PC-9 (cell line): ENCODE results near the gene ITGA2. TPM values are rescaled to one million over a fixed set of nuclear protein-coding genes. Genes with fewer than 3 reads are reported as not detected.
A peak's percentile ranks its signal among the peaks of the same experiment; 100 is the strongest.

ENCODE experiments used
- BruUV-seq: library from RNA; stranded (reverse); fragments of 400-500 nt; replicated peaks from 2 replicates; lab custom pipeline; 2021; lab: Mats Ljungman, UMichigan
- CTCF ChIA-PET: fragments of 300-600 bp; sonication (Branson Sonifier 250); formaldehyde crosslinking; loops from one replicate; lab custom pipeline; 2022; ENCODE audit warnings: antibody characterized with exemption; lab: Charles Lee
- POLR2A ChIA-PET: fragments of 300-600 bp; sonication (Branson Sonifier 250); formaldehyde crosslinking; loops from one replicate; lab custom pipeline; 2022; ENCODE audit warnings: antibody characterized with exemption; ENCODE audit not compliant: unreplicated experiment; lab: Charles Lee
- DNase-seq, 2 experiments: peaks; one replicate each; pipeline versions ENCODE4 v3.0.0 to v3.0.0-alpha.2; 2015 to 2022; ENCODE audit warnings: mixed read lengths in 1 of 2
- H2AFZ ChIP-seq: fragments of 200-600 bp; sonication (generic); 2 replicates; pipeline ENCODE4 v1.8.1; 2017; ENCODE audit warnings: antibody characterized with exemption
- H3F3A ChIP-seq: fragments of 200-600 bp; sonication (generic); 2 replicates; pipeline ENCODE4 v1.8.1; 2017; ENCODE audit warnings: antibody characterized with exemption, mild to moderate bottlenecking, low read depth; ENCODE audit not compliant: insufficient read depth
- H3K27ac ChIP-seq: fragments of 200-600 bp; sonication (generic); 2 replicates; pipeline ENCODE4 v1.6.1; 2016; ENCODE audit warnings: mixed run types
- H3K27me3 ChIP-seq: fragments of 200-600 bp; sonication (generic); 2 replicates; pipeline ENCODE4 v1.6.1; 2016; ENCODE audit warnings: low read depth, mixed run types; ENCODE audit not compliant: insufficient read depth
- H3K36me3 ChIP-seq: fragments of 200-600 bp; sonication (generic); 2 replicates; pipeline ENCODE4 v1.6.1; 2016; ENCODE audit warnings: low read depth, mixed run types
- H3K4me1 ChIP-seq: fragments of 200-600 bp; sonication (generic); replicated peaks from 2 replicates; pipeline ENCODE4 v1.6.1; 2016; ENCODE audit warnings: mixed run types; ENCODE audit not compliant: insufficient read depth
- H3K4me2 ChIP-seq: fragments of 200-600 bp; sonication (generic); 2 replicates; pipeline ENCODE4 v1.6.1; 2017; ENCODE audit warnings: mixed run types
- H3K4me3 ChIP-seq: fragments of 200-600 bp; sonication (generic); 2 replicates; pipeline ENCODE4 v1.6.1; 2016; ENCODE audit warnings: mixed run types
- H3K79me2 ChIP-seq: fragments of 200-600 bp; sonication (generic); 2 replicates; pipeline ENCODE4 v1.6.1; 2017; ENCODE audit warnings: low read depth, mixed run types
- H3K9me2 ChIP-seq: fragments of 200-600 bp; sonication (generic); 2 replicates; pipeline ENCODE4 v1.8.1; 2017; ENCODE audit warnings: mild to moderate bottlenecking; ENCODE audit not compliant: insufficient read depth
- H3K9me3 ChIP-seq: fragments of 200-600 bp; sonication (generic); 2 replicates; pipeline ENCODE4 v1.8.1; 2016; ENCODE audit warnings: low read depth; ENCODE audit not compliant: insufficient read depth
- H4K20me1 ChIP-seq: fragments of 200-600 bp; sonication (generic); 2 replicates; pipeline ENCODE4 v1.8.1; 2017; ENCODE audit not compliant: insufficient read depth
- CTCF ChIP-seq: fragments of 200-600 bp; sonication (generic); conservative IDR thresholded peaks from 2 replicates; pipeline ENCODE4 v1.6.1; 2017; ENCODE audit warnings: mixed run types, antibody characterized with exemption, mild to moderate bottlenecking, moderate library complexity
- EZH2 ChIP-seq: fragments of 200-600 bp; sonication (generic); IDR thresholded peaks from 2 replicates; pipeline ENCODE4 v1.8.0; 2017; ENCODE audit warnings: antibody characterized with exemption, low read depth
- intact Hi-C: fragments of 100-400 bp; cut with micrococcal nuclease; formaldehyde crosslinking; loops from one replicate; pipeline ENCODE4 v1.10.0; 2022; ENCODE audit not compliant: unreplicated experiment
- total RNA-seq: library from RNA; stranded (reverse); gene quantifications from 2 replicates; pipeline ENCODE4 v1.2.3, GENCODE V29; 2021

The ITGA2 gene
- total RNA-seq, 1 experiment from 2014 or later: 35.8 TPM

- intact Hi-C loops: no loop called here
- Histone ChIP-seq H3K4me3 (no peak overlapping the region; the same call in 1 of the 2 replicates), H3K36me3 (peaks cover 48% of the 10 kb centered on the region), H2AFZ (no peak overlapping the region), H3F3A (peaks cover 23% of the 10 kb centered on the region), H3K4me2 (peak overlapping the region; percentile 86; the same call in 1 of the 2 replicates), H3K9me3 (no peaks in the 10 kb centered on the region), H3K27me3 (no peaks in the 10 kb centered on the region), H3K27ac (no peak overlapping the region), H3K79me2 (peaks cover 100% of the 10 kb centered on the region), H3K9me2 (no peaks in the 10 kb centered on the region), H4K20me1 (0 out of 2 replicates have a peak, but pooled peaks cover 5% of the 10 kb centered on the region), H3K4me1 (peaks cover 58% of the 10 kb centered on the region)
- CTCF ChIA-PET: no interaction called here
- POLR2A ChIA-PET: no interaction called here
- TF ChIP-seq EZH2: no peak
- TF ChIP-seq CTCF: no peak
- DNase-seq: no peak
- no TSS peak for BruUV-seq
Observed at GRCh38 chr5:52994266-52994665, 5.1 kb downstream of the ITGA2 start.

- intact Hi-C loops: no loop called here
- peaks cover 61% of the 10 kb centered on the region for H3K4me1 ChIP-seq
- no peaks in the 10 kb centered on the region for H3K9me3 ChIP-seq
- H3K27me3 ChIP-seq: no peaks in the 10 kb centered on the region
- peak overlapping the region; percentile 86 for H3K4me2 ChIP-seq
- ChIA-PET CTCF (no interaction called here), POLR2A (no interaction called here)
- no peaks in the 10 kb centered on the region for H3K9me2 ChIP-seq
- no peak overlapping the region for H3K4me3 ChIP-seq
- BruUV-seq: no TSS peak
- H4K20me1 ChIP-seq: 0 out of 2 replicates have a peak, but pooled peaks cover 5% of the 10 kb centered on the region
- DNase-seq: no peak
- H3K36me3 ChIP-seq: peaks cover 56% of the 10 kb centered on the region
- no peak overlapping the region for H3K27ac ChIP-seq
- peaks cover 100% of the 10 kb centered on the region for H3K79me2 ChIP-seq
- TF ChIP-seq EZH2: no peak
- H2AFZ ChIP-seq: no peak overlapping the region
- peaks cover 19% of the 10 kb centered on the region for H3F3A ChIP-seq
Observed at GRCh38 chr5:52995095-52995494, 5.9 kb downstream of the ITGA2 start.

- H4K20me1 ChIP-seq: 0 out of 2 replicates have a peak, but pooled peaks cover 5% of the 10 kb centered on the region
- POLR2A ChIA-PET: no interaction called here
- intact Hi-C loops: no loop called here
- no peak overlapping the region for H3K27ac ChIP-seq
- no peak for DNase-seq
- peaks cover 58% of the 10 kb centered on the region for H3K4me1 ChIP-seq
- no peaks in the 10 kb centered on the region for H3K27me3 ChIP-seq
- H3K9me2 ChIP-seq: no peaks in the 10 kb centered on the region
- CTCF ChIA-PET: no interaction called here
- H2AFZ ChIP-seq: no peak overlapping the region
- H3F3A ChIP-seq: peaks cover 19% of the 10 kb centered on the region
- BruUV-seq: no TSS peak
- no peak overlapping the region for H3K4me3 ChIP-seq
- peaks cover 56% of the 10 kb centered on the region for H3K36me3 ChIP-seq
- peaks cover 100% of the 10 kb centered on the region for H3K79me2 ChIP-seq
- peak overlapping the region; percentile 86 for H3K4me2 ChIP-seq
- TF ChIP-seq EZH2 (no peak), CTCF (no peak)
- no peaks in the 10 kb centered on the region for H3K9me3 ChIP-seq
Observed at GRCh38 chr5:52995914-52996313, 6.8 kb downstream of the ITGA2 start.

GRCh38 chr5:52996979-52997378, 7.8 kb downstream of the ITGA2 start:
- Histone ChIP-seq H3K79me2 (peaks cover 99% of the 10 kb centered on the region), H3K4me1 (peaks cover 47% of the 10 kb centered on the region), H3K27ac (0 out of 2 replicates have a peak overlapping the region, but pooled peaks have one; percentile 16), H2AFZ (no peak overlapping the region), H3K9me2 (no peaks in the 10 kb centered on the region), H4K20me1 (0 out of 2 replicates have a peak, but pooled peaks cover 5% of the 10 kb centered on the region), H3K36me3 (peaks cover 62% of the 10 kb centered on the region), H3K27me3 (no peaks in the 10 kb centered on the region), H3K4me3 (no peak overlapping the region), H3K4me2 (0 out of 2 replicates have a peak overlapping the region, but pooled peaks have one; percentile 86), H3F3A (peaks cover 23% of the 10 kb centered on the region), H3K9me3 (no peaks in the 10 kb centered on the region)
- no peak for TF ChIP-seq EZH2
- no peak for TF ChIP-seq CTCF
- CTCF ChIA-PET: no interaction called here
- no TSS peak for BruUV-seq
- intact Hi-C loops: no loop called here
- POLR2A ChIA-PET: interaction anchor here (0.7 kb wide), 1 partner anchor 21 kb away, joined by 4 read pairs; no protein-coding TSS in a partner anchor
- DNase-seq: no peak
